SU-DHL-6 (cell line): ENCODE data around the gene MARVELD1.

Experiments used
- H2AFZ ChIP-seq: fragments of 200-600 bp; sonication (generic); 2 replicates; pipeline ENCODE4 v1.6.1; 2014; ENCODE audit warnings: low read depth, mild to moderate bottlenecking, moderate library complexity, mixed read lengths, antibody characterized with exemption, low read length; ENCODE audit not compliant: severe bottlenecking
- H3F3A ChIP-seq: fragments of 200-600 bp; shearing (Covaris generic); 2 replicates; pipeline ENCODE4 v1.6.0; 2016; ENCODE audit warnings: antibody characterized with exemption, mild to moderate bottlenecking; ENCODE audit not compliant: insufficient read depth
- H3K27ac ChIP-seq: fragments of 200-600 bp; sonication (generic); 2 replicates; pipeline ENCODE4 v1.5.1; 2016; ENCODE audit warnings: low read depth, mild to moderate bottlenecking, low read length, moderate library complexity, mixed read lengths
- H3K27me3 ChIP-seq: fragments of 200-600 bp; sonication (generic), shearing (Covaris generic); 2 replicates; pipeline ENCODE4 v1.6.0; 2014; ENCODE audit warnings: mild to moderate bottlenecking, low read length
- H3K36me3 ChIP-seq: fragments of 200-600 bp; sonication (generic); 2 replicates; pipeline ENCODE4 v1.6.1; 2014; ENCODE audit warnings: mild to moderate bottlenecking, low read length, mixed read lengths
- H3K4me2 ChIP-seq: fragments of 300-600, 200-600 bp; shearing (Covaris generic), sonication (generic); 2 replicates; pipeline ENCODE4 v1.6.0; 2014; ENCODE audit warnings: low read length, low read depth, mild to moderate bottlenecking; ENCODE audit not compliant: poor library complexity, severe bottlenecking
- H3K4me3 ChIP-seq: fragments of 200-600 bp; sonication (generic); 2 replicates; pipeline ENCODE4 v1.5.1; 2014; ENCODE audit warnings: antibody characterized with exemption, low read length, mild to moderate bottlenecking, mixed read lengths; ENCODE audit not compliant: insufficient read depth, poor library complexity, severe bottlenecking
- H3K79me2 ChIP-seq: fragments of 200-600 bp; sonication (generic); 2 replicates; pipeline ENCODE4 v1.6.1; 2014; ENCODE audit warnings: mild to moderate bottlenecking, low read length, moderate library complexity; ENCODE audit not compliant: insufficient read depth
- H3K9ac ChIP-seq: fragments of 200-600 bp; sonication (generic); 2 replicates; pipeline ENCODE4 v1.7.0; 2014; ENCODE audit warnings: mild to moderate bottlenecking, low read length
- H3K9me2 ChIP-seq: fragments of 200-600 bp; sonication (generic); replicated peaks from 2 replicates; pipeline ENCODE4 v1.6.1; 2014; ENCODE audit warnings: low read length; ENCODE audit not compliant: insufficient read depth
- H3K9me3 ChIP-seq: fragments of 200-600 bp; sonication (generic); 2 replicates; pipeline ENCODE4 v1.6.1; 2014; ENCODE audit warnings: low read length, mixed read lengths; ENCODE audit not compliant: insufficient read depth
- H4K20me1 ChIP-seq: fragments of 200-600 bp; sonication (generic); 2 replicates; pipeline ENCODE4 v1.6.1; 2014; ENCODE audit warnings: low read depth, mild to moderate bottlenecking, antibody characterized with exemption, low read length, moderate library complexity, mixed read lengths
- EZH2phosphoT487 ChIP-seq: fragments of 200-600 bp; sonication (generic), shearing (Covaris generic); conservative IDR thresholded peaks from 2 replicates; pipeline ENCODE4 v1.6.1; 2018; ENCODE audit warnings: mild to moderate bottlenecking, antibody characterized with exemption, low read length, moderate library complexity, mixed read lengths
- TF ChIP-seq, protein P1 (sequence below): fragments of 200-600 bp; sonication (generic); IDR thresholded peaks from one replicate; pipeline ENCODE4 v1.5.1; 2017; ENCODE audit warnings: antibody characterized with exemption, mild to moderate bottlenecking, low read length, moderate library complexity; ENCODE audit not compliant: insufficient read depth, poor library complexity, severe bottlenecking

The MARVELD1 gene

DNA sequence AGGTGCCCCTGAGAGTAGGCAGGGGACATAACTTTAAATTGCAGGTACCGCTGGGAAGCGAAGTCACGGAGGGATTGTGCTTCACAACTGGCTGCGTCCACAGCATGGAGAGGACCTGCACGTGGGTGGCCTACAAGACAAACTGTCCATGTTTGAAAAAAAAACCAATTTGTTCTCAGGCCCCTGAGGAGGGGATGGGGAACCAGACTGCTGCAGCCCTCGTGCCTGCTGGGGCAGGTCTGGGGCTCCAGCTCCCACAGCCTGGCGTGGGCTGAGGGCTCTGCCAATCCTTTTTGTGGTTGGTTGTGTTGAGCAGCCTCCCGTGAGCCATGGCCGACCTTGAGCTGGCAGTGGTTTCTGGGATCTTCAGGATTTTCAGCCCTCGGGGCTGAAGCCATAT, 48.5 kb downstream of the MARVELD1 start:
- H3K27me3 ChIP-seq, result no peaks in the 10 kb centered on the region
- H2AFZ ChIP-seq, result no peak overlapping the region
- H3K9me2 ChIP-seq, result no peaks in the 10 kb centered on the region
- H3F3A ChIP-seq, result no peaks in the 10 kb centered on the region
- no peaks in the 10 kb centered on the region for H3K79me2 ChIP-seq
- no peak overlapping the region for H3K4me2 ChIP-seq
- H3K9ac ChIP-seq, result no peak overlapping the region
- H3K9me3 ChIP-seq, result no peaks in the 10 kb centered on the region
- H4K20me1 ChIP-seq, result no peaks in the 10 kb centered on the region; the same call in 1 of the 2 replicates
- no peak for TF ChIP-seq EZH2phosphoT487
- TF ChIP-seq, protein P1, sequence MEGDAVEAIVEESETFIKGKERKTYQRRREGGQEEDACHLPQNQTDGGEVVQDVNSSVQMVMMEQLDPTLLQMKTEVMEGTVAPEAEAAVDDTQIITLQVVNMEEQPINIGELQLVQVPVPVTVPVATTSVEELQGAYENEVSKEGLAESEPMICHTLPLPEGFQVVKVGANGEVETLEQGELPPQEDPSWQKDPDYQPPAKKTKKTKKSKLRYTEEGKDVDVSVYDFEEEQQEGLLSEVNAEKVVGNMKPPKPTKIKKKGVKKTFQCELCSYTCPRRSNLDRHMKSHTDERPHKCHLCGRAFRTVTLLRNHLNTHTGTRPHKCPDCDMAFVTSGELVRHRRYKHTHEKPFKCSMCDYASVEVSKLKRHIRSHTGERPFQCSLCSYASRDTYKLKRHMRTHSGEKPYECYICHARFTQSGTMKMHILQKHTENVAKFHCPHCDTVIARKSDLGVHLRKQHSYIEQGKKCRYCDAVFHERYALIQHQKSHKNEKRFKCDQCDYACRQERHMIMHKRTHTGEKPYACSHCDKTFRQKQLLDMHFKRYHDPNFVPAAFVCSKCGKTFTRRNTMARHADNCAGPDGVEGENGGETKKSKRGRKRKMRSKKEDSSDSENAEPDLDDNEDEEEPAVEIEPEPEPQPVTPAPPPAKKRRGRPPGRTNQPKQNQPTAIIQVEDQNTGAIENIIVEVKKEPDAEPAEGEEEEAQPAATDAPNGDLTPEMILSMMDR, result no peak
- no peak overlapping the region for H3K4me3 ChIP-seq
- H3K36me3 ChIP-seq, result no peaks in the 10 kb centered on the region
- no peak overlapping the region for H3K27ac ChIP-seq

DNA sequence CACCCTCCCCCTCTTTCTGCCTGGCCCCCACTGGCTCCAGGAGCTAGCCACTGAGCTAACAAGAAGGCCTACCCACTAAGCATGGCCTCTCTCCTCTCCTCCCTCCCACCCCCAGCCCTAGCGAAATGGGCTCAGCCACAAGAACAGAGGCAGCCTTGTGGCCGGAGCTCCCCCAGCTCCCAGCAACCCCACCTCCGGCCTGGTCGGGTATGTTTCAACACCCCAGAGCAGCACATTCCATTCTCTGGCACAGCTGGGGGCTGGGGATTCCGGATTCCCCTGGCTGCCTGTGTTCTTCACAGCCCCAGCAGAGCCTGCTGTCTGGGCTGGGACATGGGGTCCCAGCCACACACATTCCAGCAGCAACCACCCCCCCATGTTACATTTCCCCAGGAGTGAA, 49.3 kb downstream of the MARVELD1 start:
- no peaks in the 10 kb centered on the region for H3F3A ChIP-seq
- H2AFZ ChIP-seq, result no peak overlapping the region
- no peak overlapping the region for H3K27ac ChIP-seq
- no peaks in the 10 kb centered on the region for H3K9me2 ChIP-seq
- H3K9ac ChIP-seq, result no peak overlapping the region
- no peak overlapping the region for H3K4me3 ChIP-seq
- no peaks in the 10 kb centered on the region; the same call in 1 of the 2 replicates for H4K20me1 ChIP-seq
- no peaks in the 10 kb centered on the region for H3K79me2 ChIP-seq
- no peaks in the 10 kb centered on the region for H3K9me3 ChIP-seq
- H3K27me3 ChIP-seq, result no peaks in the 10 kb centered on the region
- no peak overlapping the region for H3K4me2 ChIP-seq
- no peaks in the 10 kb centered on the region for H3K36me3 ChIP-seq
- TF ChIP-seq EZH2phosphoT487, result no peak
- TF ChIP-seq, protein P1, result no peak

DNA sequence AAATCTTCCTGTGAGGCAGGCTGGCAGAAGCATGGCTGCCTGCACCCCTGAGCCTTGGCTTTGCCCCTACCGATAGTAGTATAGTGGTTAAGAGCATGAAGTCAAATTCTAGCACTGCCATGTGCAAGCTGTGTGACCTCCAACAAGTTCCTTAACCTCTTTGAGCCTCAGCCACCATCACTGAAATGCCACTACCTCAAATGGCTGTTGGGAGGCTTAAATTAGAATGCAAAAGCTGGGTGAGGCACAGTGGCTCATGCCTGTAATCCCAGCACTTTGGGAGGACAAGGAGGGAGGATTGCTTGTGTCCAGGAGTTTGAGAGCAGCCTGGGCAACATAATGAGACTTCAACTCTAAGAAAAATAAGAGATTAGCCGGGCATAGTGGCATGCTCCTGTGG, 49.9 kb downstream of the MARVELD1 start:
- Histone ChIP-seq H3K27ac (no peak overlapping the region), H3K27me3 (no peaks in the 10 kb centered on the region), H3K79me2 (no peaks in the 10 kb centered on the region), H3K9me3 (no peaks in the 10 kb centered on the region), H3K9ac (no peak overlapping the region), H3K4me3 (no peak overlapping the region), H3F3A (no peaks in the 10 kb centered on the region), H3K36me3 (no peaks in the 10 kb centered on the region), H3K9me2 (no peaks in the 10 kb centered on the region), H3K4me2 (no peak overlapping the region), H4K20me1 (no peaks in the 10 kb centered on the region; the same call in 1 of the 2 replicates), H2AFZ (no peak overlapping the region)
- TF ChIP-seq EZH2phosphoT487, result no peak

DNA sequence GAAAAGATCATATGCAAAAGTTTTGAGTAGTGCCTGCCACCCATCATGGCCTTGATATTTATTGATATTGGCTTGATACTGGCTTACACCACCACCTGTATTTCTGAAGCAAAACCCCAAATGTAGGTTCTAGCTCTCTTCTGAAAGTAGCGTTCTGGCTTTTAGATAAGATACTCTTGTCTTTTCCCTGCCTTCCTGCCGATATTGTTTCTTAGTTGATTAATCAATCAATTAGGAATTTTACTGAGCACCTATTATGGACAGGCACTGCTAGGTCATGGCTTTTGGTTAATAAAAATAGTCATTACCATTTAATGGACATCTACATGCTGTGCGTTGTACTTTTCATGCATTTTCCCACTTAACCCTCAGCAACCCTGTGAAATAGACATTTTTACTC, 50.4 kb downstream of the MARVELD1 start:
- Histone ChIP-seq H3K27ac (no peak overlapping the region), H3K36me3 (no peaks in the 10 kb centered on the region), H3F3A (no peaks in the 10 kb centered on the region), H3K27me3 (no peaks in the 10 kb centered on the region), H3K4me3 (no peak overlapping the region), H3K79me2 (no peaks in the 10 kb centered on the region), H3K9ac (no peak overlapping the region), H4K20me1 (no peaks in the 10 kb centered on the region; the same call in 1 of the 2 replicates), H3K4me2 (no peak overlapping the region), H2AFZ (no peak overlapping the region), H3K9me2 (no peaks in the 10 kb centered on the region), H3K9me3 (no peaks in the 10 kb centered on the region)
- TF ChIP-seq, protein P1, result no peak
- TF ChIP-seq EZH2phosphoT487, result no peak
